ENCODE measurements around the gene GPR21.

The GPR21 gene

DNA sequence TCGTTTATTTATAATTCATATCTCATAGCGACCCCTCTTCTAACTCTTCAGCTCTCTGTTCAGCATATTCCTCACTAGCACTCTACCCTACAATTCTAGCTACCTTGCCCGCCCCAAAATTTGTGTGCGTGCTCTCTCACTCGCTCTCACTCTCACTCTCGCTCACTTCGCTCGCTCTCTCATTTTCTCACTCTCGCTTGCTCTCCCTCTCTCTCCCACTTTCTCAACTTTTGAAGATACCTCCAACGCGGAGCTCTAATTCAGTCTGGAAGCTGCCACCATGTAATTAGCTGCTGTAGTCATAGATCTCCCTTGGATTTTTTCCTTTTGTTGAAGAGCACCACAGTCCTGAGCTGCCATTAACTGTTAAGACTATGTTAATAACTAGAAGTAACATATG, 30.4 kb downstream of the GPR21 start:
- DNase-seq (ENCODE audit: low read depth), result no peak

- DNase-seq (ENCODE audit: low read depth), result no peak
Measured at GRCh38 chr9:123064716-123065115, 31.2 kb downstream of the GPR21 start.

- DNase-seq (ENCODE audit: low read depth), result no peak
Measured at GRCh38 chr9:123065196-123065595, 31.7 kb downstream of the GPR21 start.

GRCh38 chr9:123067136-123067535, 33.7 kb downstream of the GPR21 start:
- no peak for DNase-seq (ENCODE audit: low read depth)

DNA sequence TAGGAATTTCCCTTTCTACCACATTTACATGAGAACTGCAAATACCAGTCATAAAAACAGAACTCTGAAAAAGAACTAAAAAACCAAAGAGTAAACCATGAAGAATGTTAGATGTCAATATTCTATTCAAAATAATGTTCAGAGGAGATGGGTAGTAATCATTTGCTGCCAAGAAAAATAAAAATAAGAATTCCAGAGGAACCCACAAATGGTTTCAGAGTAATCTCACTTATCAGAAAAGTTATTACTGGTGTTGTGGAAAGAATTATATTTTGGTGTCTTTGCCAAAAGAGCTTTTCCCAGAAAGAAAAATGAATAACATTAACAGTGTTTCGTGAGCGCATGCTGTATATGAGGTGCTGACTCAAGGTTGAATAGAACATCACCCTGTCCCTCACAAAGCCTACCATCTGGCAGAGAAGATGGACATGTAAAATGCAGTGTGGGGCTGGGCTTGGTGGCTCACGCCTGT, 35.6 kb downstream of the GPR21 start:
- no peak for DNase-seq (ENCODE audit: low read depth)

- no peak for DNase-seq (ENCODE audit: low read depth)
Measured at GRCh38 chr9:123070198-123070597, 36.7 kb downstream of the GPR21 start.

- no peak for DNase-seq (ENCODE audit: low read depth)
Measured at GRCh38 chr9:123072407-123072995, 39.0 kb downstream of the GPR21 start.

GRCh38 chr9:123073441-123073840, 40.0 kb downstream of the GPR21 start:
- DNase-seq (ENCODE audit: low read depth), result no peak

DNA sequence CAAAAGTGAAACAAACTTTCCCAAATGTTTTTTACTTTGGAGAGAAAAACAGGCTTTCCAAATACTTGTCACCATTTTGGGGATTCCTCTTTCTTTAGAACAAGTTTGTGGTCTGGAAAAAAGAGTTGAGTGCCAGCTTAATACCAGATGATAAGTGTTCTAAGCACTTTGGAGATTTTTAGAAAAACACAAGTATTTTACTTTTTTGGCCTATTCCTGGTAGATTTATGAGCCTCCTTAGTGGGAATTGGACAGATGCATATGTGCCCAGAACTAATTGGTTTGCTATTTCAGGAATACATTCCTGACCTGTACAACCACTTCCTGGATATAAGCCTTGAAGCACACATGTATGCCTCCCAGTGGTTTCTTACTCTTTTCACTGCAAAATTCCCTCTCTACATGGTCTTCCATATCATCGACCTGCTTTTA, 40.5 kb downstream of the GPR21 start:
- DNase-seq (ENCODE audit: low read depth), result peak; percentile 59

GRCh38 chr9:123074628-123075027, 41.2 kb downstream of the GPR21 start:
- DNase-seq (ENCODE audit: low read depth), result no peak

- no peak for DNase-seq (ENCODE audit: low read depth)
Measured at GRCh38 chr9:123080444-123080843, 47.0 kb downstream of the GPR21 start.

- DNase-seq (ENCODE audit: low read depth), result peak; percentile 58
Measured at GRCh38 chr9:123081824-123082223, 48.4 kb downstream of the GPR21 start.

DNA sequence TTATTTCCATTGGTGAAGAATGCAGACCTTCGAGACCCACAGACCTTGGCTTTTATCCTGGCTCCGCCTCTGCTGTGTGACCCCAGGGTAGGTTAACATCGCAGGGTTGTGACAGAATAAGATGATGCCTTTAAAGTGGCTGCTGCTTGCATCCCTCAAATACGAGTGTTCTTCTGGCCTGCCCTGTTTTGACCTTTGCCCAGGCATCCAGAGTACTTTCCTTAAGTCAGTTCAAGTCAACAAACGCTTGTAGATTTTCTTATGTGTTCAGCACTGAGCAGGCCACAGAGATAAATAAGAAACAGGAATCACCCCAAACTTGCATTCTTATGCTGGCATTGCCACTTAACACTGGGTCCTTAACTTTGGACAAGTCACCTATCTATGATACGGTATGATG, 50.2 kb downstream of the GPR21 start:
- no peak for DNase-seq (ENCODE audit: low read depth)

GRCh38 chr9:123084256-123084655, 50.8 kb downstream of the GPR21 start:
- no peak for DNase-seq (ENCODE audit: low read depth)

Data from ELR (cell line).